Lung microvascular endothelial cell (primary cell): ENCODE data around the gene ZNF747. TPM values are rescaled to one million over a fixed set of nuclear protein-coding genes. Genes with fewer than 3 reads are reported as not detected.

ENCODE experiments used
- DNase-seq, 2 donors: peaks; one replicate each; pipeline versions ENCODE4 v3.0.0 to v3.0.0-alpha.2; 2010; ENCODE audit warnings: low read depth in 2 of 2
- total RNA-seq: library from RNA; depleted of rRNA; stranded (reverse); fragments of >200 nt; gene quantifications from 2 replicates; pipeline ENCODE4 v1.2.1, GENCODE V29; 2014

ZNF747 gene
- total RNA-seq: 4.8 and 7.7 TPM in 2 replicates

DNA sequence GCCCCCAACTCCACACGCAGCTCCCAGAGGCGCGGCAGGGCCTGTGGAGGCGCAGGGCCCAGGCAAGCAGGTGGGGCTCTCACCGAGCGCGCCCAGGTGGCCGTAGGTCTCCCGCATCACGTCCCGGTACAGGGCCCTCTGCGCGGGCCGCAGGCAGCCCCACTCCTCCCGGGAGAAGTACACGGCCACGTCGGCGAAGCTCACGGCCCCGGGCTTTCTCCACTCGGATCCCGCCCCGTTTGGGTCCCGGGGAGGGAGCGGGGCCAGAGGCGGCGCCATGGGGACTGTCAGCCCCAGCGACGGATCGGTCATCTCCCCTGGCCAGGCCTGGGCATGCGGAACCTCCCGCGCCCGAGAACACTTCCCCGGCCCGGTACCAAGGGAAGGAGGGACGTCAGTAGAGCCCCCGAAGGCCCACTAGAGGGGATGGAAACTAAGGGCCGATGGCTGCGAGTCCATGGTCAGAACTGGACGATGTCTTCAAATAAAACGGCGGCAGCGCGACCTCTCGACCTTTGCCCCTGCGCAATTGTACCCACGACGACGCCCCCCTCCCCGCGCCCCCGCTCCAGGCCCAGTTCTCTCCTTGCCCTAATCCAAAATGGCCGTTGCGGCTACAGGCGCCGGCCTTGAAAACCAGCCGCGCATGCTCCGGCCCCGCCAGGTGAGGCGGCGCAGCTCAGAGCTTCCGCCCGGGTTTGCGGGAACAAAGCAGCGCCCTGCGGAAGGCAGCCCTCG lies at the start of gene ZNF747:
TSS of gene ZNF747 (minus strand) at position 491 of the 738 bp plus-strand sequence. CDS start at position 312, 179 bp downstream.
- DNase-seq: peak; percentile 83 to 90

DNA sequence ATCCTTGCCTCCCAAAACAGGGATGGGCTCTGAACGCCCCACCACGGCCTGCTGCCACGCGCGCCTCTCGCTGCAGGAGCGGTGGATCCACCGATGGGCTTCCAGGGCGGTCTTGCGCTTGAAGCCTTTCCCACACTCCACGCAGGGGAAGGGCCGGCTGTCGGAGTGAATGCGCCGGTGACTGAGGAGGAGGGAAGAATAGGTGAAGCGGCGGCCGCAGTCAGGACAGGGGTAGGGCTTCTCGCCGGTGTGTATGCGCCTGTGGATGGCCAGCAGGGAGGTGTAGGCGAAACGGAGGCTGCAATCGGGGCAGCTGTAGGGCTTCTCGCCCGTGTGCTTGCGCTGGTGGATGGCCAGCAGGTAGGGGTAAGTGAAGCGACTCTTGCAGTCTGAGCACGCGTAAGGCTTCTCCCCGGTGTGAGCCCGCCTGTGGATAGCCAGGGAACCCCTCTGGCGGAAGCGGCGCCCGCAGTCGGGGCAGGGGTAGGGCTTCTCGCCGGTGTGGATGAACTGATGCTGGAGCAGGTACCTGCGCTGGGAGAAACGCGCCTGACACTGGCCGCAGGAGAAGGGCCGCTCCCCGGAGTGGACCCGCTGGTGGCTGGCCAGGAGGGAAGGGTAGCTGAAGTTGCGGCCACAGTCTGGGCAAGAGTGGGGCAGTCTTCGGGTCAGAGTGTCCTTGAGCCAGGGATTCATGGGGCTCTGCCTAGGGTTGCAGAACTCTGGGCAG lies 48.1 kb upstream of the ZNF747 start:
- no peak for DNase-seq

DNA sequence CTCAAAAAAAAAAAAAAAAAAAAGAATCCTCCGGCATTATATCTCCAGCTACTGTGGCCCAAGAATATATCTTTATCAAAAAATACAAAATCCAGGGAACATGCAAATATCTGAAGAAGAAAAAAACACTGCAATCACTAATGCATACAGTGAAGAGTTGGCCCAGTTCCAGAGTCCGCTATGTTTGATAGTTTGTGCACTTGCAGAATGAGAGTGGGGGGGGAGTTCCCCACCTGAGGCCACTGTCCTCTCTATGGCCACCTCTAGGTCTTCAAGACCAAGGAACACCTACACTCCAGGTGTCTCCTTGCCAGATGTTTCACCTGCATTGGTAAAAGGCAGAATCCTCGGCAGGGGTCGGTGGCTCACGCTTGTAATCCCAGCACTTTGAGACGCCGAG lies 46.8 kb upstream of the ZNF747 start:
- DNase-seq: no peak

DNA sequence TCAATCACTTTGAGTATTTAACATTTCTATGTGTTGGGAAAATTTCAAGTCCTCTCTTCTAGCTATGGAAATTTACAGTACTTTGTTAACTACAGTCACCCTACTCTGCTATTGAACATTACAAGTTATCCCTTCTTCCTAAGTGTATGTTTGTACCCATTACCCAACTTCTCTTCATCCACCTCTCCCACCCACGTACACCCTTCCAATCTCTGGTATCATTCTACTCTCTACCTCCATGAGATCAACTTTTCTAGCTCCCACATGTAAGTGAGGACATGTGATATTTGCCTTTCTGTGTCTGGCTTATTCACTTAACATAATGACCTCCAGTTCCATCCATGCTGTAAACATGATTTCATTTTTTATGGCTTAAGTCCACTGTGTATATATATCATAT lies 40.0 kb upstream of the ZNF747 start:
- DNase-seq: no peak

DNA sequence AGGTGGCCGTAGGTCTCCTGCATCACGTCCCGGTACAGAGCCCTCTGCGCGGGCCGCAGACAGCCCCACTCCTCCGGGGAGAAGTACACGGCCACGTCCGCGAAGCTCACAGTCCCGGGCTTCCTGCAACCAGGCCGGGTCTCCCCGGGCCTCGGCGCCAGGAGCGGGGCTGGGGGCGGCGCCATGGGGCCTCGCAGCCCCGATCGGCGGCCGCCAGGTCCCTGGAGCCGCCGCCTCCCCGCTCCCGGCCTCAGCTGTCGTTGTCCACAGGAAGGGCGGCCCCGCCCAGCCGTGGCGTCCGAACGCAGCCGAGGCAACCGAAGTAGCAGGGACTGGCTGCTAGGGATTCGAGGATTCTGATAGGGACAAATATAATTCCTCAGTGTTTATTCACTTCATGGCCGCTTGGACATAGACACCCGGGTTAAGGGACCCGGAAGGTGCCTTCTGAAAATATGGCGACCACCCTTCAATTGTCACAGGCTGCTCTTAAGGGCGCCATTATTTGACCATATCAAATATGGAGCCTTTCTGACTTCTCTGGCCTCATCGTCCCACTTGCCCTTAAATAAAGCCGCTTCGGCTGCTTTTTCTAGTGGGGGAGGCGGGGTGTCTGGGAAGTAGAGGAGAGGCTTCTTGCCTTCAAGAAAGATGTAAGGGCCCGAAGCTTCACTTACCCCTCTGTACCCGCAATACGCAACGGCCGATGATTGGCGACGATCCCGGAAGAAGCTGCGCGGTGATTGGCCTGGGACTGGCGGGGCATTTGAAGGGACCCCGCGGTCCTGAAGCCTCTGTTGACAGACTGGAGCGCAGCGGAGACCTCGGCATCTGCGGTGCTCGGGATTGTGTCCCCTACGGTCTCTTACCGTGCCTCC lies 37.0 kb upstream of the ZNF747 start, which contains the start of gene ZNF688:
TSS of gene ZNF688 (minus strand) at position 270 of the 878 bp plus-strand sequence. CDS start at position 185, 85 bp downstream.
- peak; percentile 88 to 98 for DNase-seq

DNA sequence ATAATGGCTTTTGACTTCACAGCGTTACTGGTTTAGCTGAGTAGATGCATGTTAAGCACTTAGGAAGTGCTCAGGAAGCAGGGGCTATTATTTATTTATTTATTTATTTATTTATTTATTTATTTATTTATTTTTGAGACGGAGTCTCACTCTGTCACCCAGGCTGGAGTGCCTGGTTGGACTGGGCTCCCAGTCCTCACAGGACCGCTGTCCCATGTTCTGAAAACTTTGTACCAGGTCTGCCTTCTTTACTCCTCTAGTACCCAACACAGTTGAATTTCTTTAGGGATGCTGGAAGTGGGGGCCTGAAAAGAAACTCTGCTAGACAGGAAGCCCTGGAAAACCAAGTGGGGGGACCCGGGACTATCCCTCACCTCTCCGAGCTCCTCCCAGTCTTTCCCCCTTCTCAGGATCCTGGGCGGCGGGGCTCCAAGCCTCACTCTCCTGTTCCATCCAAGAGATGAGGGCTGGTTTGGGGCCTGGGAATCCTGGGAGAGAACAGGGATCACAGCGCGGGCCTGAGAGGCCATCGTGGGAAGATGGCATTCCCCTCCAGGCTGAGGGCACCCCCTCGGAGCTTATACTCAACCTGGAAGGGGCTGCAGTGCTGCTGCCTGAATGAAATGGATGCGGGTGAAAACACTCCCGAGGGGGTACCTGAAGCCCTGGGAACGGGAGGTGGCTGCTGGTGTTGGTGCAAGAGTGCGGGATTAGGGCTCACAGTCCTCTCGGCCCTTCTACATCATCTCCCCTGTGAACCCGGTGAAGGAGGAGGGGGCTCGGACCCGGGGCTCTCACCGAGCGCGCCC lies 36.2 kb upstream of the ZNF747 start:
- DNase-seq: peak; percentile 48 to 53

DNA sequence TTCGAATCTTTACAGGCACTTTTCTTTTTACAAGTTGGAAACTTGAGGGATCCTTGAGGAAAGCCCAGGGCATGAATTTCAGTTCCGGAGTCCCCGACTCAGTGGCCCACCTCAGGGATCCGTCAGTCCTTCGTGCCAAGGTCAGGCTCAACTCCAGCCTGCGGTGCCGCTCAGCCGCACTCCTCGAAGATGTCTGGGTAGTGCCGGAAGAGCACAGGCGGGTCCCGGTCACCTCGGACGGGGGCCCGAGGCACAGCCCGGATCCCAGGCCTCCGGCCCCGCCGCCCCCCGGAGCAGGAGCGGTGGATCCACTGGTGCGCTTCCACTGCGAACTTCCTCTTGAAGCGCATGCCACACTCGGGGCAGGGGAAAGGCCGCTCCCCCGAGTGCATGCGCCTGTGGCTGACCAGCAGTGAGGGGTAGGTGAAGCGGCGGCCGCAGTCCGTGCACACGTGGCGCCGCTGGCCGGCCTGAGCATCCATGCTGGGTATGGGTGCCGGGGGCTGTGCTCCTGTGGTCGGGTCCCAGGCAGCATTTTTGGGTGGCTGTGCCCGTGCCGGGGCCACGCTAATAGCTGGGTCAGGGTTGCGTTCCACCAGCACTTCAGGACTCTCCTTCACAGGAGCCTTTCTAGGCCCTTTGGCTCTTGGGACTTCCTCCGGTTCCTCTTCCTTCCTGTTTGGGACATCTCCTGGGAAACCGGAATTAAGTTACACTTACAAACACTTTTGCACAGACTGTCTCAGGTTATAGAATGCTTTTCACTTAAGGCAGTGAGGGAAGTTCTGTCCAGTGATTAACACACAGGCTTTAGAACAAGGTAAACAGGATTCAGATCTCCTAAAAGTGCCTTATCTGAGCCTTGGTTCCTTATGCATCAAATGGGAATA lies 35.3 kb upstream of the ZNF747 start:
- DNase-seq: no peak

DNA sequence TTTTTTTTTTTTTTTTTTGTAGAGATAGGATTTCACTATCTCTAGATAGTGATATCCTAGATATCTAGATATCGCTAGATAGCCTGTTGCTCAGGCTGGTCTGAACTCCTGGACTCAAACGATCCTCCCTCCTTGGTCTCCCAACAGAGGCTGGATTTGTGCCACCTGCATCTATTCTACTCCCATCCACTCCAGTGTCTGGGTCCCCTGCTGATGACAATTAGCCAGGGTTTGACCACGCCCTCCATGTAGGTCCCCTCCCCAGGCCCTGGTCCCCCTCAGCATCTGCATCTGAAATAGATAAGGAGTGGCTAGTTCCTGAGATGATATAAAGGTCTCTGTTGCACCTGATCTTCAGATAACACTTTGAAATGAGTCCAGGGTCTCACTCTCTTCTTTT lies 34.6 kb upstream of the ZNF747 start:
- no peak for DNase-seq

DNA sequence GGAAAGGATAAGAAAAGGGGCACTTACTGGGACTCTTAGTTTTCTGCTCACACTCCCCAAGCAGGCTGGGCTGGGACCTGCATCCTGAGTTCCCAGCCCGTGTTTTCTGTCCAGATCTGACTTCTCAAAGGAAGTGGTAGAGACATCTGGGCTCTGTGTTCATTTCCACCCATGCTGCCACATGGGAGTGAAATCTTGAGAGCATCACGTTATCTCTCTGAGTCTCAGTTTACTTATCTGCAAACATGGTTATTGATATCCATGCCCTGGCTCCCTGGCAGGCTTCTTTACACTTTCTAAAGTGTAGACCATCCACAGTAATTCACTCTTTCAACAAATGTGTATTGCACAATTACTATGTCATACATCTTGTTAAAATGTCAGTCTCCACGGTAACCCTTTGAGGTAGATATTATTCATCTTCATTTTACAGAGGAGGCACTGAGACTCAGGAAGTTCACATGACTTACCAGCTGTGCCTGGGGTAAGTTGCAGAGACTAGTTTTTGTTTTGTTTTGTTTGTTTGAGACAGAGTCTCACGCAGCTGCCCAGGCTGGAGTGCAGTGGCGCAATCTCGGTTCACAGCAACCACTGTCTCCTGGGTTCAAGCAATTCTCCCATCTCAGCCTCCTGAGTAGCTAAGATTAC lies 33.5 kb upstream of the ZNF747 start:
- DNase-seq: peak in 1 of 2 donors; percentile 84

DNA sequence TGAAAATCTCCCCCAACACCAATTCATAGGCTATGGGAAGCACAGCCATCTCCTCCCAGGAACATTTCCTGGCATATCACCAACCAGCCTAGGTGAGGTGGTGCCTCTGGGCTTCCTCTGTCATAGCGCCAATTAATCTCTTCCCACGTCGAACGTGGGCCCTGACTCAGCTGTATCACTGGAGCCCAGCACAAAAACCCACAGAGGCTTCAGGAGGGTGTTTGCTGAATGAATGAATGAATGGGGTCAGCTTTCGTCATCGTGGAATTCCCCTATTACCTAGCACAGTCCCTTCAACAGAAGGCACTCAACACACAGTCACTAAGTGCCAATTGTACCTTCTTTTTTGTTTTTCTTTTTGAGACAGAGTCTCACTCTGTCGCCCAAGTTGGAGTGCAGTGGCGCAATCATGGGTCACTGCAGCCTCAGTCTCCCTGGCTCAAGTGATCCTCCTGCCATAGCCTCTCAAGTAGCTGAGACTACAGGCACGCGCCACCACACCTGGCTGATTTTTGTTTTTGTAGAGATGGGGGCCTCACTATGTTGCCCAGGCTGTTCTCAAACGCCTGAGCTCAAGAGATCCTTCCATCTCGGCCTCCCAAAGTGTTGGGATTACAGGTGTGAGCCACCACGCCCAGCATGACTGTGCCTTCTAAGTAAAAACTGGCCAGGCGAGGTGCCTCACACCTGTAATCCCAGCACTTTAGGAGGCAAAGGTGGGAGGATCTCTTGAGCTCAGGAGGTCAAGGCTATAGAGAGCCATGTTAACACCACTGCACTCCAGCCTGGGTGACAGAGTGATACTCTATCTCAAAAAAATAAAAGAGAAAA lies 32.7 kb upstream of the ZNF747 start:
- DNase-seq: peak in 1 of 2 donors; percentile 15

DNA sequence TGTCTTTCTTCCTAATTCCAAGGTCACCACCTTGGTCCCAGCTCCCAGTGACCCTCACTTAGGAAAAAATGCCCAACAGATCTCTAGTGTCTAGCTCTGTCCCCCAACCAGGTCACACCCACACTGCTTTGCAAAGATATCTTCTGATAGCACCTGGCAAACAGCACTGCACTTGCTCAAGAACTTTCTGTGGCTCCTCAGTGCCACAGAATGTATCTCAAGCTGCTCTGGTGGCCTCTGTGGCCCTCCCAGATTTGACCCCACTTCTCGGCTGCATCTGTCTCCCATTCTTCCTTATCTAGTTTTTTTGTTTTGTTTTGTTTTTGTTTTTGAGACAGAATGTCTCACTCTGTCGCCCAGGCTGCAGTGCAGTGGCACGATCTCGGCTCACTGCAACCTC lies 31.9 kb upstream of the ZNF747 start:
- DNase-seq: no peak

DNA sequence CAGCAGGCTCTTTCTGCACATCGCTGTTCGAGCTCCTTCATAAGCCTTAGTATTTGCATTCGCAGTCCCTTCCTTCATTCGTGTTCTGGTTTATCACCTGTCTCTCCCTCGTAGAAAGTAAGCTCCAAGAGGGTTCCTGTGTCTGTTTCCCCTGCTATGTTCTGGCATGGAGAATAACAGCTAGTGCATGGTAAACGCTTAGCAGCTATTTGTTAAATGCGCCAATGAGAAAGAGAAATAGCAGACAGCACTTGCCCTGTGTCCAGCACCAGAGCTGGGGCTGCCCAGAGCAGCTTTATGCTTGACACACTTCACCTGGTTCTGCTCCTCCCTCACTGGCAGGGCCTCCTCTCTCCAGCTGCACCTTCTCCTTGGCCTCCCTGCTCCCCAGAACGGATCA lies 31.3 kb upstream of the ZNF747 start:
- DNase-seq: no peak

DNA sequence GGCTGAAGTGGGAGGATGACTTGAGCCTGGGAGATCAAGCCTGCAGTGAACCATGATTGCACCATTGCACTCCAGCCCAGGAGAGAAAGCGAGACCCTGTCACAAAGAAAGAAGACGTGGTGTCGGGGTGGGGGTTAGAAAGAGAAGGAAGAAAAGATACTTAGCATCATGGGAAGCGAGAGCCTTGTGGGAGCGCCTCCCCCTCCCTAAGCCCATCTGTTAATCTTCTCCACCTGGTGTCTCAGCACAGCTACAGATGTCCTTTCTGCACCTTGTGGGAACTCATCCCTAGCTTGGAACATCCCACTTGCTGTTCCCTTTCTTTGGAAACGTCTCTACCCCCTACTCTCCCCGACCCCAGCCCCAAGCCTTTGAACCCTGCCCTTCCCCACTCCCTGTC lies 30.9 kb upstream of the ZNF747 start:
- no peak for DNase-seq

DNA sequence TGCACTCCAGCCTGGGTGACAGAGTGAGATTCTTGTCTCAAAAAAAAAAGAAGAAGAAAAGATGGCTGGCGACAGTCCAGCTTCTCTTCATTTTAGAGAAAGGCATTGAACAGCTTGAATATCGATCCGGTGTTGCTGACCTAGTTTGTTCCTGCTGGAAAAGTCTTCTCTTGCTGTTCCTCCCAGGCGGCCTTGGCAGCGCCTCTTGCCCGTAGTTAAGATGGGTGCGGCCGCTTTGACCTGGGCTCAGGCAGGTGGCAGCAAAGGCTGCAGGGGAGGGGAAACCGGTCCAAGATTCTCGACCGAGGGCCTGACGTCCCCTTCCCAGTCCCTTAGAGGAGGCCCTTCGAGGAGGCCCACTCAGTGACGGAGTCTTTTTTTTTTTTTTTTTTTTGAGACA lies 27.4 kb upstream of the ZNF747 start:
- no peak for DNase-seq

DNA sequence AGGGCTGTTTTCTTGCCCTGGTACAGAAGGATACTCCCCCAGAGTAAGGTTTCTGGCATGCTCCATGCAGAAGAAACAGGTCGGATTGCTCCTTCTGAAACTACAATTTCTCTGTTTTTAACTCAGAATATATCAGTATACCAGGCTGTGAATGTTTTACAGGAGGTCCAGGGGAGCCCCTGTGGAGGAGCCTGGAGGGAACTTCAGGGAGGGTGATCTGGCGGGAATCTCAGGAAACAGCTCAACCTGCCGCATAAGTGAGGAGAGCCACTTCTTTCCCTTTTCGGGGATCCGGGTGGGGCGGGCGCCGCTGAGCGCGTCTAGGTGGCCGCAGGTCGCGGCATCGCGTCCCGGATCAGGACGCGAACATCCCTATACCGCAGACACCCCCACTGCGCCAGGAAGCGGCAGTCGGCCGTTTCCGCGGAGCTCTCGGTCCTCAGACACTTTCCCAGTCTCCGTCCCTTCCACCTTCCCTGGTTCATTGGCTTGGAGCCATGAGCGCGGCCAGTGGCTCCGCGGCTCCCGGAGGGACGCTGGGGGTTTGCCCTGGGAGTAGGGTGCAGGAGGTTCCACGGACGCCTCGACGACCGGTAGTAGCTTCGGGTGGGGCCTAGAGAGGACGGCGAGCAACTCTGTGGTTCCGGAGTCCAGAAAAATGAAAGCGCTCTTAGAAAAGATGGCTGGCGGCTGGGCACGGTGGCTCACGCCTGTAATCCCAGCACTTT lies 26.6 kb upstream of the ZNF747 start:
- peak; percentile 35 to 54 for DNase-seq

DNA sequence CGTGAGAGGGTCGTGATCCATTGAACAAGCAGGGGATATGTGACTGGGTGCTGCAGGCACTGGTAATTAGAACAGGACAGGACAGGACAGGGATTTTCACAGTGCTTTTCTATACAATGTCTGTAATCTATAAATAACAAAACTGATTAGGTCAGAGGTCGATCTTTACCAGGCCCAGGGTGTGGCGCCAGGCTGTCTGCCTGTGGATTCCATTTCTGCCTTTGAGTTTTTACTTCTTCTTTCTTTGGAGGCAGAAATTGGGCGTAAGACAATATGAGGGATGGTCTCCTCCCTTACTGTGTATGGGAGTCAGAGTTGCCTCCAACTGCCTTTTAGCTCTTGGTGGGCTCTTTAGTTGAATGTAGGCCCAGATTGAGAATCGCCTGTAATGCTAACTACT lies 25.0 kb upstream of the ZNF747 start:
- DNase-seq: no peak

DNA sequence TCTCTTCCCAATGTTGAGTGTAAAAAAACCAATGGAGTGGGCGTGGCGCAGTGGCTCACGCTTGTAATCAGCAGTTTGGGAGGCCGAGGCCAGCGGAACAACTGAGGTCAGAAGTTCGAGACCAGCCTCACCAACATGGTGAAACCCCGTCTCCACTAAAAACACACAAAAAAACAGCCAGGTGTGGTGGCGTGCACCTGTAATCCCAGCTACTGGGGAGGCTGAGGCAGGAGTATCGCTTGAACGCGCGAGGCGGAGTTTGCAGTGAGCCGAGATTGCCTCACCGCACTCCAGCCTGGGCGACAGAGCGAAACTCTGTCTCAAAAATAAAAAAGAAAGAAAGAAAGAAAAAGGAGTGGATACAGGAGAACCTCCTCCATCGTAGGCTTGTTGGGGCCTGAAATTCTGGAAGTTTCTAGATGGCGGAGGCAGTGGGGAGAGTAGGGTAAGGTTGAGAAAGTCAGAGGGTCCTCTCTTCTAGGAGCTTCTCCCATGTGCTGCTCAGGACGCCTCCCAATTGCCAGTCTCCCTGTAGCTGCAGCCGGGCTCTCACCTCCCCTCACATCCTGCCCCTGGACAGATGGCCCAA lies 24.2 kb upstream of the ZNF747 start:
- no peak for DNase-seq
